H7 (cell line): ENCODE data around the gene CNIH3. TPM values are rescaled to one million over a fixed set of nuclear protein-coding genes. Genes with fewer than 3 reads are reported as not detected.
A peak's percentile ranks its signal among the peaks of the same experiment; 100 is the strongest.

Experiments
- DNase-seq: peaks from one replicate; pipeline ENCODE4 v3.0.0; 2012
- H3K27me3 ChIP-seq: 2 replicates; pipeline ENCODE4 v1.6.0; 2011; ENCODE audit warnings: mild to moderate bottlenecking, low read length; ENCODE audit not compliant: control insufficient read depth, insufficient read depth
- H3K36me3 ChIP-seq: replicated peaks from 2 replicates; pipeline ENCODE4 v1.5.1; 2011; ENCODE audit warnings: low read length; ENCODE audit not compliant: control insufficient read depth, insufficient read depth
- H3K4me3 ChIP-seq: 2 replicates; pipeline ENCODE4 v1.5.1; 2011; ENCODE audit warnings: low read depth, mild to moderate bottlenecking, control low read depth, low read length, moderate library complexity; ENCODE audit not compliant: insufficient read depth
- total RNA-seq: library from RNA; depleted of rRNA; stranded (reverse); fragments of >200 nt; shearing (Covaris generic); gene quantifications from 2 replicates; pipeline ENCODE4 v1.2.3, GENCODE V29; 2014

Gene CNIH3
- total RNA-seq, 1 experiment from 2014 or later, result 4.9 TPM

GRCh38 chr1:224644553-224645154, 28.5 kb downstream of the CNIH3 start:
- Histone ChIP-seq H3K36me3 (no peaks in the 10 kb centered on the region), H3K4me3 (no peak overlapping the region), H3K27me3 (no peaks in the 10 kb centered on the region)
- DNase-seq, result peak; percentile 78

- no peaks in the 10 kb centered on the region for H3K36me3 ChIP-seq
- H3K4me3 ChIP-seq, result no peak overlapping the region
- no peaks in the 10 kb centered on the region for H3K27me3 ChIP-seq
- DNase-seq, result no peak
Measured at GRCh38 chr1:224647449-224647848, 31.3 kb downstream of the CNIH3 start.

- Histone ChIP-seq H3K4me3 (no peak overlapping the region), H3K27me3 (no peaks in the 10 kb centered on the region)
- DNase-seq, result no peak
Measured at GRCh38 chr1:224650290-224650689, 34.2 kb downstream of the CNIH3 start.

GRCh38 chr1:224651188-224651587, 35.1 kb downstream of the CNIH3 start:
- H3K4me3 ChIP-seq, result no peak overlapping the region
- no peaks in the 10 kb centered on the region for H3K36me3 ChIP-seq
- no peaks in the 10 kb centered on the region for H3K27me3 ChIP-seq
- no peak for DNase-seq

More at GRCh38 chr1:224650290-224650689, 34.2 kb downstream of the CNIH3 start:
- H3K36me3 ChIP-seq, result no peaks in the 10 kb centered on the region

- DNase-seq, result no peak
- no peak overlapping the region for H3K4me3 ChIP-seq
- H3K27me3 ChIP-seq, result no peaks in the 10 kb centered on the region
- H3K36me3 ChIP-seq, result no peaks in the 10 kb centered on the region
Measured at GRCh38 chr1:224656392-224656791, 40.3 kb downstream of the CNIH3 start.

- Histone ChIP-seq H3K27me3 (no peaks in the 10 kb centered on the region), H3K4me3 (no peak overlapping the region), H3K36me3 (no peaks in the 10 kb centered on the region)
- no peak for DNase-seq
Measured at GRCh38 chr1:224660074-224660473, 44.0 kb downstream of the CNIH3 start.

- Histone ChIP-seq H3K4me3 (no peak overlapping the region), H3K36me3 (no peaks in the 10 kb centered on the region)
- DNase-seq, result no peak
Measured at GRCh38 chr1:224662870-224663269, 46.8 kb downstream of the CNIH3 start.

GRCh38 chr1:224665016-224665415, 48.9 kb downstream of the CNIH3 start:
- no peaks in the 10 kb centered on the region for H3K36me3 ChIP-seq
- no peaks in the 10 kb centered on the region for H3K27me3 ChIP-seq
- H3K4me3 ChIP-seq, result no peak overlapping the region
- DNase-seq, result no peak

More at GRCh38 chr1:224662870-224663269, 46.8 kb downstream of the CNIH3 start:
- H3K27me3 ChIP-seq, result no peaks in the 10 kb centered on the region

- H3K36me3 ChIP-seq, result no peaks in the 10 kb centered on the region
- DNase-seq, result no peak
- no peak overlapping the region for H3K4me3 ChIP-seq
Measured at GRCh38 chr1:224666078-224666477, 50.0 kb downstream of the CNIH3 start.

GRCh38 chr1:224666913-224667312, 50.8 kb downstream of the CNIH3 start:
- no peak for DNase-seq
- no peak overlapping the region for H3K4me3 ChIP-seq
- no peaks in the 10 kb centered on the region for H3K27me3 ChIP-seq
- H3K36me3 ChIP-seq, result no peaks in the 10 kb centered on the region

More at GRCh38 chr1:224666078-224666477, 50.0 kb downstream of the CNIH3 start:
- no peaks in the 10 kb centered on the region for H3K27me3 ChIP-seq

- Histone ChIP-seq H3K36me3 (no peaks in the 10 kb centered on the region), H3K4me3 (no peak overlapping the region), H3K27me3 (no peaks in the 10 kb centered on the region)
- no peak for DNase-seq
Measured at GRCh38 chr1:224668984-224669383, 52.9 kb downstream of the CNIH3 start.

- no peaks in the 10 kb centered on the region for H3K36me3 ChIP-seq
- no peak for DNase-seq
- H3K27me3 ChIP-seq, result no peaks in the 10 kb centered on the region
- no peak overlapping the region for H3K4me3 ChIP-seq
Measured at GRCh38 chr1:224669403-224669802, 53.3 kb downstream of the CNIH3 start.

- no peak for DNase-seq
- Histone ChIP-seq H3K27me3 (no peaks in the 10 kb centered on the region), H3K36me3 (no peaks in the 10 kb centered on the region), H3K4me3 (no peak overlapping the region)
Measured at GRCh38 chr1:224670506-224670905, 54.4 kb downstream of the CNIH3 start.

- DNase-seq, result no peak
- Histone ChIP-seq H3K4me3 (no peak overlapping the region), H3K36me3 (no peaks in the 10 kb centered on the region), H3K27me3 (no peaks in the 10 kb centered on the region)
Measured at GRCh38 chr1:224671076-224671475, 55.0 kb downstream of the CNIH3 start.

- no peaks in the 10 kb centered on the region for H3K36me3 ChIP-seq
Measured at GRCh38 chr1:224673141-224673540, 57.0 kb downstream of the CNIH3 start.

GRCh38 chr1:224675590-224675989, 59.5 kb downstream of the CNIH3 start:
- Histone ChIP-seq H3K27me3 (no peaks in the 10 kb centered on the region), H3K36me3 (no peaks in the 10 kb centered on the region), H3K4me3 (no peak overlapping the region)
- DNase-seq, result no peak

More at GRCh38 chr1:224673141-224673540, 57.0 kb downstream of the CNIH3 start:
- Histone ChIP-seq H3K27me3 (no peaks in the 10 kb centered on the region), H3K4me3 (no peak overlapping the region)
- no peak for DNase-seq
